Stimulated activated CD4-positive, alpha-beta T cell treated with anti-CD3 and anti-CD28 coated beads, Interleukin-2, amount 100 ng/mL, for 24 hours (primary cell): ENCODE measurements around the gene CST3.
"Not testable (repeated sequence)": the region's sequence is repeated elsewhere in the genome, so short reads cannot be mapped to it uniquely, and the experiment has no call there.

Source experiments
- DNase-seq, 2 donors: peaks; one replicate each; pipeline ENCODE4 v3.0.0-alpha.2; 2020

Gene CST3

DNA sequence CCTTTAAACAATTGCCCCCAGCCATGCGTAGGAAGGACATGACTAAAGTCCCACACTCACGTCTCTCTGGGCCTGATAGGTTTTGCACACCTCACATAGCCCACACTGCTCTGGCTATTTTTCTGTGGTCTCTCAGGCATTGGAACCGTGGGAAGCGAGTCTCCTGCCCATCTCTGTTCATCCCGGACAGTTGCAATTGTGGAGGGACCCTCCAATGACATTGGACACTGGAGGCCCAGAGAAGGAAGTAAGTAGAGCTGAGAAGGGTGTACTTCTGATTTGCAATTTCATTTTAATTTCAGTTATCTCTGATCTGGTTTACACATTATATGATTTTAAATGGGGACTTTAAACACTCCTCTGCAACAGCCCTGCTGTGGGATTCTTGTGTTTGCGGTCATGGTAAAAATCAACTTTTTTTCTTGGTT, 23.3 kb upstream of the CST3 start:
- no peak for DNase-seq

DNA sequence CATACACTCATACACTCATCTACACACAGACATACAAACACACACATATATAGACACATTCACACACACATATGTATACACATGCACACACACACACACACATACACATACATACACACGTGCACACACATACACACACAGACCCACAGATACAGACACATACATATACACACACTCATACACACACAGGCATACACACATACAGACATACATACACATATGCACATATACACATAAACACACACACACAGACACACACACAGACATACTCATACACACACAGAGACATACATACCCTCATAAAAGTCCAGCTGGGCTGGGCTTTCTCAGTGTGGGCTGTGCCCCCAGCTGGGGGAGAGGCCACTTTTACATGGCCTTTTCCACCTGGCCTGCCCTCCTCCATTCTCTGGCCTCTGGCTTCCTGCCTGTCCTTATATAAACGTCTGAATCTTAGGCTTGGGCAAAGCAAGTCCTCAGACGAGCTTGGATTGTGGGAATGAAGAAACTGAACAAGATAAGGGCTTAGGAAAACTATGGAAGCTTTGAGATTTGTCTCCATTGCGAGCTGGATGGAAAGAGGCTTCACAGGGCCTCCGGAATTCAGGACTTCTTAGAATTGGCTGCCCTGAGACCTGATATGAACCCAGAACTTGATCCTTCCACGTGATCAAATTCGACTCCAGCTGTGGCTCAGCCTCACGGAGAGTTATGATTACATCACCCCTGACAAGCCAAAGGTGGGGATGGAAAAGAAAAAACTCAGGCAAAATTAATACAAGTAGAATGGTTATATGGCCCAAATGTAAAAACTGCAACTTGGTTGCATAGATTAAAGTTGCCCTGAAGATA, 22.5 kb upstream of the CST3 start:
- no peak for DNase-seq

DNA sequence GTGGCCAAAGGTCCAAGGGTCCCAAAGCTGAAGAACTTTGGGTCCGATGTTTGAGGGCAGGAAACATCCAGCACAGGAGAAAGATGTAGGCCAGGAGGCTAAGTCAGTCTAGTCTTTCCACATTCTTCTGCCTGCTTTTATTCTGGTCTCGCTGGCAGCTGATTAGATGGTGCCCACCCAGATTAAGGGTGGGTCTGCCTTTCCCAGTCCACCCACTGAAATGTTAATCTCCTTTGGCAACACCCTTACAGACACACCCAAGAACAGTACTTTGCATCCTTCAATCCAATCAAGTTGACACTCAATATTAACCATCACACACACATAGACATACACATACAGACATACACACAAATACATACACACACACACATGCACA, 21.8 kb upstream of the CST3 start:
- not testable (repeated sequence) for DNase-seq

DNA sequence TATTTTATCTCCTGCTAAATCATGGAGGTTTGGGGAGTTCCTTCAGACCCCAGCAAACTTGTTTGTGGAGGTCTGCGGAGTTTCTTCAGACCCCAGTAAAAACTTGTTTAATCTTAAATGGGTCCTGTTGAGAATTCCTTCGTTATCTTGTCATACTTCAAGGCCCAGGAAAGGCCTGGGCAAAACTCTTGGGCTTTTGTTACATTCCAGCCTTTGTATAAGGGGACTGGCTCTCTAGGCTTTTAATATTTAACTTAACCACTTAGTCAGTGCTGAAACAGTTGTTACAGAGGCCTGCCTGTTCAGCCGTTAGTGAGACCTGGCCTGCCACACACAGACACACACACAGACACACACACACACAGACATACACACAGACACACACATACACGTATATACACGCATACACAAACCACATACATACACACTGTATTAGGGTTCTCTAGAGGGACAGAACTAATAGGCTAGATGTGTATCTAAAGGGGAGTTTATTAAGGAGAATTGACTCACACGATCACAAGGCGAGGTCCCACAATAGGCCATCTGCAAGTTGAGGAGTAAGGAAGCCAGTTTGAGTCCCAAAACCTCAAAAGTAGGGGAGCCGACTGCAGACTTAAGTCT, 21.3 kb upstream of the CST3 start:
- no peak for DNase-seq

DNA sequence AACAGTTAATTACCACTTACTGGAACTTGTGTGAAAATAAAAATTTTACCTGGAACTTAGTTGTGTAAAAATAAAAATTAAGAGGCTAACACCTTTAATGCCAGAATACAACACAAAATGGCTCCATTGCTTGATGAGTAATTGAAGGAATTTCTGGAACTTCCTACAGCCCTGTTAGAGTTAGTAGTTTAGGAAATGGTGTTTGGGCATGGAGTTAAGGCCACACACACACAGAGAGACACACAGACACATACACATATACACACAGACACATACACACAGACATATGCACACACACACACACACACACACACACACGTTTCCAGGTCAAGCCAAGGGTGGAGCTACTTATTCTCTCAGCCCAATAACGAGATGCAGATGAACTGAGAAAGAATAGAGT, 20.6 kb upstream of the CST3 start:
- DNase-seq, result no peak

DNA sequence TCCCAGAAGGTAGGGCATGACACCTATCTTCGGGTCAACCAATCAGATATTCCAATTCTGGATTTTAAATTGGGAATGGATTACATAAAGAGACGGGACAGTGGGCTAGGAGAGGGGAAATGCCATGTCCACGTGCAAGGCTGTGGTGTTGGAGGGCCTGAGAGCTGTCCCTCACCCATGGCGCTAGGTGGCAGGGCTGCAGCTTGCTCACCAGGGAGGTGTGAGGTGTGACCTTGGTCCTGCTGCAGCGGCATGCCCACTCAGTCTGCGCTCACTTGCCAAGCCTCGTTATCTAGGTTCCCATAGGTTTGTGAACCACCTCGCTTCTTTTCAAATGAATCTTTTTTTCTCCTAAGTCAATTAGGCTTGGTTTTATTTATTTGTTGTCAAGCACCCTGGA, 19.4 kb upstream of the CST3 start:
- DNase-seq, result no peak

DNA sequence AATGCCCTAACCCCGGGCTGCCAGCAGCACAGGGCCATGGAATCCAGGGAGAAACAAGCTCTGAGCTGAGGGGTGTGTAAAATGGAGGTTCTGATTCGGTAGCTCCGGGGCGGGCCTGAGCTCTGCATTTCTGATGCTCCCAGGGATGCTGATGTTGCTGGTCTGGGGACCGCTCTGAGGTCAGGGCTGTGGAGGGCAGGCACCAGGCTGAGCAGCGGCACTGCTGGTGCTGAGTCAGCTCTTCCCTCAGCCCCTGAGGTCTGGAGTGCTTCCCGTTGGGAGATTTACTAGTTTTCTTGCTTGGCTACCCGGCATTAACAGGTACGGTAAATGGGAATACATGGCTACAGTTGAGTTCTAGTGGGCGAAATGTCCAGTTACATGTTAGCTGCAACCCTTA, 18.6 kb upstream of the CST3 start:
- no peak for DNase-seq

DNA sequence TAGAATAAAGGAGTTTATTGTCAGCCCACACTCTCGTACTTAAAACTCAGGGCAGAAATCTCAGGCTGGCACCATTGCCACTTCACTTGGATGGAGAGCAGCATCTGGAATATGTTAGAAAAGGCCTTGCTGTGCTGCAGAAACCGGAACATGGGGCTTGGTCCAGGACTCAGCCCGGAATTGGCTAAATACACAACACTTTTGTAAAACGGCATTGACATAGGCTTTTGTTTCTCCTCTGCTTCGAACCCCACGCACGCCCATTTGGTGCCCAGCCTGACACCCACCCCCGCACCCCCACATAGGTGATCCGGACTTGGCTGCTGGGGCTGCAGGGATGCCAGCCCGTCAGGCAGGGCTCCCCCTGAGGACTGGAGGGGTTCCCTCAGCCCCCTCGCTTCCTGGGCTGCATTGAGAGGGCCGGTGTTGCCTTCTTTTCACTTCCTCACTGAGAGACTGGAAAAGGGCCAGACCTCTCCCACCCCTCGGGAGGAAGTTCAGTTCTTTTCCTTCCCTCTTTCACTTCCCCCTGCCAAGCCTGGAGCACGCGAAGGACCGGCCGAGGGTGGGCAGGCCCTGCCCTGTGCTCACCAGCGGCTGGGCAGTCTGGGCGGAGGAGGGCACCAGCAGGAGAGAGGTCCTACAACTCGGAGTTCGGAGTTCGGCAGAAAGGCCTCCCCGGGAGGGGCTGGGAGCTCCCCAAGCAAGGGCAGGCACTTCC, 17.9 kb upstream of the CST3 start:
- DNase-seq, result peak in 1 of 2 donors; percentile 11

DNA sequence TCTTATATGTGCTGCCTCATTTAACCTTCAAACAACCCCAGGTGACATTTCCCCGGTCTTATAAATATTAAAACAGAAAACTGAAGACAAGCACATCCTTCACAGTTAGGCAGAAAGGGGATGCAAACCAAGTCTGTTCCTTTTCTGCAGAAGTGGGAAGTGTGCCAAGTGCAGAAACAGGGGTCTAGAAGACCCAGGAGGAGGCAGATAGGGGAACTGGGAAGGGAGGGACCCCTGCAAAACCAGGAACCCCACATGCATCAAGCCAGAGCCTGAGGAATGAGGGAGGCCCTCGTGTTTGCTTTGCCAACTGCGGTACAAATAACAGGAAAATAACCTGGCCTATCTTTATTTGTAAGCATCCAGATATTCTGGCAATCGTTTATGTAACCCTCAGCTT, 17.0 kb upstream of the CST3 start:
- DNase-seq, result no peak

DNA sequence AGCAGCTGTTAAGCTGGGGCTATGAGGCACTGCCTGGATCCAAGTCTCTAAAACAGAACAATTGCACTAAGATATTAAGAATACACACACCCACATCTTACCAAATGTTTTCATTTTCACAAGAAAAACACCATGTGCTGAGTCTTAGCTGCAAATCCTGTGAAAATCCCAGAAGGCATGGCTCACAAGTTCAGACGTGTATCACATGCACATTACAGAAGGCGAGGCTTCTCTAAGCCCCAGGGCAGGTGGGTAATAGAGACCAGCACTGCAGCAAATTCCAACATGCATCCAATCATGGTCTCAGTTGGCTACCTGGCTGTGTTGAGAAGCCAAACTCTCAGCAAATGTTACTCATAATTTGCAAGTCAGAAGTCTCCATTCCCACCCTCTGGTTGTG, 16.2 kb upstream of the CST3 start:
- peak in 1 of 2 donors; percentile 9 for DNase-seq

DNA sequence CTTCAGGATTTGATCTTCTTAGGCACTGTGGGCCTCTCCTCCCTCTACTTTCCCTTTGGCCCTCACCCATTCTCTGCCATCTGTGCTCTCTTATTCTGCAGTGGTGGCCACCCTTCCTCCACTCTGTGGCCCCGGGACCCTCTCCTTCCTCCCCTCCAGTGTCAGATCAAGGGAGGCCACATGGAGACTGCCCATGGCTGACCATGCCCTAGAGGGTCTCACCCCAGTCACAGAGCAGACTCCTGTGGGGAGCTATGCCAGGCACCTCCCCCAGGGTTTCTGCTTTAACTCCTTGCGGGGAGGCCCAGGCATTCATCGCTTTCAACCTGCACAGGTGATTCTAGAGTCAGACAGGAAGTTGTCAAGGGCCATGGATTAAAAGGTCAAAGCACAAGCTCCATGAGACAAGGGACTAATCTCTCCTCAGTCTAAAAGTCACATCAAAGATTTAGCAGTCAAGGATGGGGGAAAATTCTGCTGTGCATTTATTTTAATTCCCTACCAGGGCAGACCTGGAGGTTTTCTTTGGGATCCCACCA, 15.7 kb upstream of the CST3 start:
- DNase-seq, result peak in 1 of 2 donors; percentile 3

DNA sequence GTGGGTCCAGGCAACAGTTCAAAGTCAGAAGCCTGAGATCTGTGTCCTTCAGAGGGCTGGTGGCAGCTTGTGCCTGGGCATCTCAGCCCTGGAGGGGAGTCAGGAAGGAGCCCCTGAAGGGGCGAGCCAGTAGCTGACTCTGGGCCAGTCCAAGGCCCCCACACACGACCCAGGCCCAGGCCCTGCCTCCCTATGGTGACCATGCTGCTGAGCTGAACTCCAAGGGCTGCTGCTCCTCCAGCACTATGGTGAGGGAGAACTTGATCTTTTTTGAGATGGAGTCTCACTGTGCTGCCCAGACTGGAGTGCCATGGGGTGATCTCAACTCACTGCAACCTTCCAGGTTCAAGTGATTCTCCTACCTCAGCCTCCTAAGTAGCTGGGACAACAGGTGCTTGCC, 15.2 kb upstream of the CST3 start:
- peak in 1 of 2 donors; percentile 4 for DNase-seq

DNA sequence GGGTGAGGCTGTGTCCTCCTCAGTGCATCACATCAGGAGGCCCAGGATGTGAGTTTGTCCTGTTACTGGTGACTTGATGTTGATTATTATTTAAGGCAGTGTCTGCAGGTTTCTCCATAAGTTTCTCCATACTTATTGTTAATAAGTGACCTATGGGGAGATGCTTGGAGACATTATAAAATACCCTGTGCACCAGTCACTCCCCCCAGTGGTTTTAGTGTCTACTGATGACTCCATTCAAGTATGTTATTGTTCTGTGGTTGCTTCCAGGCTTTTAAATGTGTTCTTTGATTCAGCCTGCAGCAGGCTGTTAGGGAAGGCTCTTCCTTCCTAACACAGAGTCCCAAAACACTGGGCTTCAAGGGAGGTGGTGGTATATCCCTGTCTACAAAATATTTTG, 14.6 kb upstream of the CST3 start:
- no peak for DNase-seq

DNA sequence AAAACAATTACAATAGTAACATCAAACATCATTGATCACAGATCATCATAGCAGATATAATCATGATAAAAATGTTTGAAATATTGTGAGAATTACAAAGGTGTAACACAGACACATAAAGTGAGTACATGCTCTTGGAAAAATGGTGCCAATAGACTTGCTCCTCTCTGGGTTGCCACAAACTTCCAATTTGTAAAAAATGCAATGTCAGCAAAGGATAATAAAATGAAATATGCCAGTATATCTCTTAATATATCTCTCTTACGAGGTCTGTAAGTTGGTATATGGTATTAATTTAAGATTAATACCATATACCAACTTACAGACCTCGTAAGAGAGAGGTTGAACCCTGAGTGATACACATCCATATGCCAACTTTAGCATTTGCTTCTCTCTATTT, 13.4 kb upstream of the CST3 start:
- DNase-seq, result no peak

DNA sequence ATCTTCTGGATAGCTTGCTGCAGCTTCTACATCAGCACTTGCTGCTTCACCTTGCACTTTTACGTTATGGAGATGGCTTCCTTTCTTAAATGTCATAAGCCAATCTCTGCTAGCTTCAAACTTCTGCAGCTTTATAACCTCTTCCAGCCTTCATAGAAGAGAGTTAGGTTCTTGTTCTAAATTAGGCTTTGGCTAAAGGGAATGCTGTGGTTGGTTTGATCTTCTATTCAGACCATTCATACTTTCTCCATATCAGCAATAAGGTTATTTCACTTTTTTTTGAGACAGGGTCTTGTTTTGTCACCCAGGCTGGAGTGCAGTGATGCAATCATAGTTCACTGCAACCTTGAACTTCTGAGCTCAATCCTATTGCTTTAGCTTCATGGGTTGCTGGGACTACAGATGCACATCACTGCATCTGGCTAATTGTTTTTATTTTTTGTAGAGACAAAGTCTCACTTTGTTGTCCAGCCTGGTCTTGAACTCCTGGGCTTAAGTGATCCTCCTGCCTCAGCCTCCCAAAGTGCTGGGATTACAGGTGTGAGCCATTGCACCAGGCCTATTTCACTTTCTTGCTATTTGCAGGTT, 12.2 kb upstream of the CST3 start:
- DNase-seq, result no peak

DNA sequence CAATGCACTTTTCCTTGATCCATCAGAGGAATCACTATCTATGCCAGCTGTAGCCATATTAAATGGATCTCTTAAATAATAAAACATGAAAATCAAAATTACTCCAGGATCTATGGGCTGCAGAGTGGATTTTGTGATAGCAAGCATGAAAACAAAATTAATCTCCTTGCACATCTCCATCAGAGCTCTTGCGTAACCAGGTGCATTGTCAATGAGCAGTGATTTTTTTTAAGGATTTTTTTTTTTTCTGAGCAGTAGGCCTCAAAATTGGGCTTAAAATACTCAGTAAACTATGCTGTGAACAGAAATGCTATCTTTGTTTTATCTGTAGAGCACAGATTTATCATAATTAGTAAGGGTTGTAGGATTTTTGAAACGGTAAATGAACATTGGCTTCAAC, 11.5 kb upstream of the CST3 start:
- DNase-seq, result no peak

DNA sequence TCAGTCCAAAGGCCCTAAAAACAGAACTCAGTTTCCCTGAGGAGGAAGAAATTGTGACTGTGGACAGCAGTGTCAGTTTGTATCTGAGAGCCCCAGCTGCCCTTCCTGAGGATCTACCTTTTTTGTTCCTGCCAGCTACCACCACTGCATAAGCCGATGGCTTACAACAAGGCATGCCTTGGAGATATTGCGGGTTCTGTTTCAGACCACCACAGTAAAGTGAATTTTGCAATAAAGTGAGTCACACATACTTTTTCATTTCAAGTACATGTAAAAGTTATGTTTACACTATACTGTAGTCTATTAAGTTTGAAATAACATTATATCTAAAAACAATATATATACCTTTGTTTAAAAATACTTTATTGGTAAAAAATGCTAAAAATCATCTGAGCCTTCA, 9.6 kb upstream of the CST3 start:
- DNase-seq, result no peak

DNA sequence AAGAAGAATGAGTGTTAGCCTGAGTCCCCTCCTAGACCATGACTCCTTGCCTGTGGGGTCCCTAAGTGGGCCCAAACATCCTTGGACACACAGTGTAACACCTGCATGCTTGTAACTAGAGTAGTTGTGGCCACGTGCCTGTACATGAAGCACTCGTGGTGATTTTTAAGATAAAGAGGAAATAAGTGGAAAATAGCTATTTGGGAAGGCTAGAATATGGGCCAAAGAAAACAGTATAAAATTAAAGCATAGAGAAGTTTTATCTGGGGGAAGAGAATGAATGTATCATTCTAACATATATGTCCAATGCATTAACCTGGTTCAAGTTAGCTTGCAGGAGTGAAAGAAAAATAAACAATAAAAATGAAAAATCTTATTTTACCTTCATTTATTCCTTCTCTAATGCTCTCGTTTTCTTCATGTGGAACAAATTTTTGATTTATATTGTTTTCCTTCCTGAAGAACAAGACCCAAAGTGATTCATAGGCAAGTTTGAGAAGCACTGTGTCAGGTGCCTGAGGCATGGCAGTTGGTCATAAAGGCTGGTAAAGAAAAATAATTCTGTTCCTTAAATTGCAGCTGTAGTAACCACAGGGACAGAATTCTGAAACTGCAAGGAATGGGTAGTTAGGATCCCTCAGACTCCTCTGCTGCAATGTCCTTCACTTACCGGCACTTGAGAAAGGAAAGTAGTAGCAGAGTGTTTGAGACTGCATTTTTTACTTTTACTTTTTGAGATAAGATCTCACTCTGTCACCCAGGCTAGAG, 8.5 kb upstream of the CST3 start:
- no peak for DNase-seq

DNA sequence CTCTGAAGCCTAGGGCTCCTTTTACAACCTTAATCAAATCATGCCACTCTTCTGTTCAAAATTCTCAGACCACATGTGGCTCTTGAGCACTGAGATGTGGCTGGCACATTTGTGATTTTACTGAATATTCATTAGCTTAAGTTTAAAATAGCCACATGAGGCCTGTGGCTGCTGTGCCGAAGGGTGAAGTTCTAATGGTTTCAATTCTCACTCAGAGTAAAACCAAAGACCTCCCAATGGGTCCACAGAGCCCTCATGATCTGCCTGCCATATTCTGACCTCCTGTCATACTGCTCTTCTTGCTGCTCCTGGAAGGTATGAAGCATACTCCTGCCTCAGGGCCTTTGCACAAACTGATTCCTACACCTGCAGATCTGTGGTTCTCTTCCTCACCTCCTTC, 7.8 kb upstream of the CST3 start:
- DNase-seq, result no peak

DNA sequence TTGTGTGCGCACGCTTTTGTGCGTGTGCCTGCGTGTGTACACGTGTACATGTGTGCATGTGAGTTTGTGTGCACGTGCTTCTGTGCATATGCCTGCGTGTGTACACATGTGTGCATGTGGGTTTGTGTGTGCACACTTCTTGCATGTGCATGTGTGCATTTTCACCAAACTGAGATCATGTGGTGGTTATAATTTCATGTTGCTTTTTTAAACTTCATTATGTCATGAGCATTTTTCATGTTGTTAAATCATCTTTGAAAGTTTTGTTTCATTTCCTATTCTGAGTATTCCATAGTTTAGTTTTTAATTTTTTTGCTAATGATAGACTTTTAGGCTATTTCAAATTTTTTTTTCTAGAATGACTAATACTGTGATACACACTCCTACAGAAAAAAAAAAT, 6.4 kb upstream of the CST3 start:
- no peak for DNase-seq

DNA sequence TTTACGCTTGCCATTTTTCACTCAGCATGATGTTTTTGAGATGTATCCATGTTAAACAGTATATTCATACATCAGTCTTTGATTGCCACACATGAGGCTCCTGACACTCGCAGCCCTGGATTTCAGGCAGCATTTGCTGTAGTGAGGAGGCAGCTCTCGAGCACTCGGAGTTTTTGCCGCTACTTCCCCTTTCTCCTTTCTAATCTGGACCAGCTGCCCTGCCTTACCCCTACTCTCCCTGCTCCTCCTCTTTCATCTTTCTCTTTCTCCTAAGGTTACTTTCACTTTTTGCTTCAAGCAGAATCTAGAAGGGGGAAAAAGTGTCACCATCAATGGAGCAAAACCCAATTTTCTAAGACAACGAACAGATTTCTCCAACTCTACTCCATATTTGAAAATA, 5.9 kb upstream of the CST3 start:
- DNase-seq, result no peak

DNA sequence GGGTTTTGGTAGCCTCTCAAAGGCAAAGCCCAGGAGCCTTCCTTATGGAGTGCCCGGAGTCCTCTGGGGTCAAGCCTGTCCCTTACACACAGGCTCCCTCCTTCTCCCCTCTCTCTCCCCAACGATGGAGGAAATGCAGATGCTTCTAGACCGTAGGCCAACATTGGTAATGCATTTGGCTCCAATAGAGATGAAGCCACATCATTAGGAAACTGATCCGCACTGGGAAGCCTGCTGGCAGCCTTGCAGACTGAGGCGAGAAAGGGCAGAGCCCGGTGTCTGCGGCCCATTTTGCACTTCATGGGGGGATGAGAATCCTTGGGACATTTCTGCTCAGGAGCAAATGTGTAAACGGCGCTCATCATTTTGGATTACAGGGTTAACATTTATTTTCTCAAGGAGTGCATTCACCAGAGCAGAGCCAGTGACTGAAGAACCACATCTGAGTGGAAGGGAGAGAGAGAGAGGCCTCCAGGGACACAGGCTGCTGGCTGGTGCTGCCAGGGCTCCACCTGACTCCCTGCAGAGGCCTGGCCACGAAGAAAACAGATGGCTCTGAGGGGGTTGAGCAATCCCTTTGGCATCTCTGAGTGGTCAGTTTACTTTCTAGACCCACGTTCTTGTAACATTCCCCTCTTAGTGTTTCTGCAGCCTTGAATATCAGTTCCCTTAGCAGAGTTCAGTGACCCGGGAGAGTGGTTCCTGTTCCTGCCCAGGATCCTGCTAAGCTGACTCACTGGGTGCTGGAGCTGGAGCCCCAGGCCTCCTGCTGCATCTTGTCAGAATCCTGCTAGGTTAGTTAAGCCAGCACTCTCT, 4.4 kb upstream of the CST3 start:
- DNase-seq, result no peak
